ENCODE results near the gene NCR3LG1.

NCR3LG1 gene

DNA sequence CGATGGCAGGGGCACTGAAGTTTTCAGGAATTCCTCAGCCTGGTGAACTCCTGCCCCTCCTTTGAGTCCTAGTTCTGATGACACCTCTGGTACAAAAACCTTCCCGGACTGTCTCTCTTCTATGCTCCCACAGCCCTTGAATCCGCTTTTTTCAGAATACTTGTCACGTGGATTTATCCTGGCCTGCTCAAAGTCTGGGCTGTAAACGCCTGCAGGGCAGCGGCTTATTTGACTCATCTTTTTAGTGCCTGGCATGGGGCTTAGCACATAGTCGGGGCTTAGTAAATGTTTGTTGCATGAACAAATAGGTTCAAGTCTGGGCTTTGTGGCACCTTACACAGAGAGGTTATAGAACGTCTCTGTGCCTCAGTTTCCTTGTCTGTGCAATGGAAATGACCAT lies 50.2 kb downstream of the NCR3LG1 start:
- TF ChIP-seq, protein P1, sequence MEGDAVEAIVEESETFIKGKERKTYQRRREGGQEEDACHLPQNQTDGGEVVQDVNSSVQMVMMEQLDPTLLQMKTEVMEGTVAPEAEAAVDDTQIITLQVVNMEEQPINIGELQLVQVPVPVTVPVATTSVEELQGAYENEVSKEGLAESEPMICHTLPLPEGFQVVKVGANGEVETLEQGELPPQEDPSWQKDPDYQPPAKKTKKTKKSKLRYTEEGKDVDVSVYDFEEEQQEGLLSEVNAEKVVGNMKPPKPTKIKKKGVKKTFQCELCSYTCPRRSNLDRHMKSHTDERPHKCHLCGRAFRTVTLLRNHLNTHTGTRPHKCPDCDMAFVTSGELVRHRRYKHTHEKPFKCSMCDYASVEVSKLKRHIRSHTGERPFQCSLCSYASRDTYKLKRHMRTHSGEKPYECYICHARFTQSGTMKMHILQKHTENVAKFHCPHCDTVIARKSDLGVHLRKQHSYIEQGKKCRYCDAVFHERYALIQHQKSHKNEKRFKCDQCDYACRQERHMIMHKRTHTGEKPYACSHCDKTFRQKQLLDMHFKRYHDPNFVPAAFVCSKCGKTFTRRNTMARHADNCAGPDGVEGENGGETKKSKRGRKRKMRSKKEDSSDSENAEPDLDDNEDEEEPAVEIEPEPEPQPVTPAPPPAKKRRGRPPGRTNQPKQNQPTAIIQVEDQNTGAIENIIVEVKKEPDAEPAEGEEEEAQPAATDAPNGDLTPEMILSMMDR (IDR thresholded peaks at IDR 0.05; ENCODE audit: control extremely low read depth, extremely low read depth, low read depth, missing control alignments), result no peak
- no peak for DNase-seq (ENCODE audit: extremely low spot score)
- ChIA-PET POLR2A (no interaction called here), CTCF (interaction anchor here (1.9 to 8.4 kb wide), 3 partner anchors 13 to 103 kb away, joined by 5 to 51 read pairs (median 7); partner anchors contain the start of gene KCNJ11)

DNA sequence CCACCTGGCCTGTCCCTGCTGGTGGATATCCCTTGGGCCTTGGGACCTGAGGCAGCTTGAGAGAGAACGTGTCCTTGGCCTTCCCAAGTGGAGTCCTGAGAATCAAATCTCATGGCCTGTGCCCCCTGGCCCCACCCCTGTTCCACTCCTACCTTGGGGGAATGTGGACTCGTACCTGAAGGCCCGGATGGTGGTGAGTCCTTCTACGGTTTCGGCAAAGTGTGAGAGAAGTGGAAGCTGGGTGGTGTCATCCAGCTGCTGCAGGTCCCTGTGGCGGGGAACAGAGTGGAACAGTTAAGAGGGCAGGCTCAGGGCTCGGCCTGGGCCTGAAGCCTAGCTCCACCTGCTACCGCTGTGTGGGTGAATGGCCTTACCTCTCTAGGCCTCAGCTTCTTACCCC lies 50.9 kb downstream of the NCR3LG1 start:
- POLR2A ChIA-PET, result no interaction called here
- CTCF ChIA-PET, result interaction anchor here (1.8 to 8.4 kb wide), 2 partner anchors 19 to 101 kb away, joined by 8 to 51 read pairs; no protein-coding TSS in a partner anchor
- no peak for DNase-seq (ENCODE audit: extremely low spot score)
- TF ChIP-seq, protein P1 (IDR thresholded peaks at IDR 0.05; ENCODE audit: control extremely low read depth, extremely low read depth, low read depth, missing control alignments), result no peak

DNA sequence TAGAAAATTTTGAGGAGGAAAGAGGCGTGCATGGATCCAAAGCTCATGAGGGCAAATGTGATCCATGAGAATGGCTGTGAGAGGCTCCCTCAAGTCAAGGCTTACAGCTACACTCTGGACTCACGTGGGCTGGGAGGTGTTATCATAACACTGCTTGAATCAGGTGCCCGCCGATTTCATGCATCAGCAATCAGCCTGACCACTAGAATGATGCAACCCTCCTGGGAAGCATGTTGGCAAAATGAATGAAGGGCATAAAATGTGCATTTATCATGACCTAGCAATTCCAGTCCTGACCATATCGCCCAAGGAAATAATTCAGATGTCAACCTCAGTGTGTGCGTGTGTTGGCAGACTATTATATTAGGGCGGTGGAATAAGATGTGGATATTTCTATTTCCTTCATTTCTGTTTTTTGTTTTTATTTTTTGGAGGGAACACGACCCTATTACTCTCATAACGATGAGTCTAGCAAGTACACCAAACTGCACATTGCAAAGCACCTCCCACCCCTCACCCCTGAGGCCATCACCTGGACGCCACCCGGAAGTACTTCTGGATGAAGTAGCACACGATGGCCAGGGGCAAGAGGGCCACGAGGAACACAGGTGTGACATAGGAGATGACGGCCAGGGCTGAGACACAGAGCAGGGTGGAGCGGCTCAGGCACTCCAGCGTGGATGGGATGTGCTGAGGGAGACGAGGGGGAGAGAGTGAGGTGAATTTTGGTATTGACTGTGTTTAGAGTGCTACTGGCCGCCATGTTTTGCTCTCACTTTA lies 52.6 kb downstream of the NCR3LG1 start:
- DNase-seq (ENCODE audit: extremely low spot score), result no peak
- TF ChIP-seq, protein P1 (IDR thresholded peaks at IDR 0.05; ENCODE audit: control extremely low read depth, extremely low read depth, low read depth, missing control alignments), result no peak
- ChIA-PET POLR2A (no interaction called here), CTCF (interaction anchor here (1.8 to 8.4 kb wide), 2 partner anchors 21 to 100 kb away, joined by 8 to 51 read pairs; no protein-coding TSS in a partner anchor)

DNA sequence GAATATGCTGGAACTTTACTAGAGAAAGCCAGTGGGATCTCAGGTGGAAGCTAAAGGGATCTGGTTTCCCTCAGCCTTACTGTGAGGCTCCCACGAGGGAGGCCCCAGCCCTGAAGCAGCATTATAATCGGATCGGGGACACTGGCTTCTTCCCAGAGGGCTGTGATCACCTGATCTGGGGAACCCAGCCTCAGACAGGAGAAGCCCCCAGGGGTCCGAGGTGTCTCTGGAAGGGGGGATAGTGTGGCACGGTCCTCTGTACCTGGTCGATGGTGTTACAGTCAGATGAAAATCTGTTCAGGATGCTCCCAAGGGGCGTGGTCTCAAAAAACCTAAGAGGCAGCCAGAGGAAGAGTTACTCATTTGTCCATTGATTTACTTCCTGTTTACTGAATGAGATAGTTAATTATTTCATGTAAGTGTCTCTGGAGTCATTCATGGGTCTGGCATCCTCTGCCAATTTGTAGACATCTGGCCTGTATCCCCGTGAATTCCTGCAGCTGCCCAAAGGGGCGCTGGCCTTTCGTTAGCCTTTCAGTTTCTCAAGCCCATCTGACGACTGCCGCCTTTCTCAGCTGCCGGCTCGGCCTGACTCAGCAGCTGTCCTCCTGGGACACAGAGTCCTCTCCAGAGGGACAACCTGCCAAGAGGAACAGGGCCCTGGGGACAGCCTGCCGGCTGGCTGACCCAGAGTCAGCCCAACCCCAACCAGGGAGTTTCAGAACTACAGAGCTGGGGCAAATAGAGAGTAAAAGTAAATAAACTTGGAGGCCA lies 53.8 kb downstream of the NCR3LG1 start:
- TF ChIP-seq, protein P1 (IDR thresholded peaks at IDR 0.05; ENCODE audit: control extremely low read depth, extremely low read depth, low read depth, missing control alignments), result no peak
- ChIA-PET CTCF (interaction anchor here (1.4 kb wide), 1 partner anchor 13 kb away, joined by 3 read pairs; no protein-coding TSS in a partner anchor), POLR2A (no interaction called here)
- DNase-seq (ENCODE audit: extremely low spot score), result no peak

DNA sequence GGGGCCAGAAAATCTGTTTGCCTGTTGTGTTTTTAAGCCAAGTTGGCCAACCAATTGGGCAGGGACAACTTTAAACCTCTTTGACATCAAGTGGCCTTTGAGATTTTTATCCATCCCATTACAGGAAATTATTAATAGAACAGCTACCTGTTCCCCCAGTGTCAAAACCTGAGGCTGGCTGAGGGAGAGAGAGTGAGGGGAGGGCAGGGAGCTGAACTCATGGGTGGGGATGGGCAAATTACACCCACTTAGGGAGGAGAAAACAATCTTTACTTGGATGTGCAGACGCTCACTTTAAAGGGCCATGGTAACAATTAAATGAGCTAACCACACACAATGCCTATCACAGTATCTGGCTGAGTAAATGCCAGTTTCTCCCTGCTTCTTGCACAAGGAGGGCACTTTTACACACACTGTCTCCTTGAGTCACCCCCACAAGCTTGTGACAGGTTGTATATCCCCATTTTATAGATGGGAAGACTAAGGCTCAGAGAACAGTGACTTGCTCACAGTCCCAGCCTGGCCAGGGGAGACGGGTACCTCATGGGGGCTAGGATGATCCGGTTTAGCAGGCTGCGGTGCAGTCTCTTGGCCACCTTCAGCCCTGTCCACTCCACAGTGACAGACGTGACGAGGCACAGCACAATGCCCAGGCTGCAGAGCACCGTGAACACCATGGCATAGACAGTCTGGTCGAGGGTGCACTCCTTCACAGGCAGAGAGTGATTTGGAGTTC lies 54.6 kb downstream of the NCR3LG1 start:
- CTCF ChIA-PET, result interaction anchor here (1.4 kb wide), 1 partner anchor 12 kb away, joined by 3 read pairs; no protein-coding TSS in a partner anchor
- TF ChIP-seq, protein P1 (IDR thresholded peaks at IDR 0.05; ENCODE audit: control extremely low read depth, extremely low read depth, low read depth, missing control alignments), result no peak

DNA sequence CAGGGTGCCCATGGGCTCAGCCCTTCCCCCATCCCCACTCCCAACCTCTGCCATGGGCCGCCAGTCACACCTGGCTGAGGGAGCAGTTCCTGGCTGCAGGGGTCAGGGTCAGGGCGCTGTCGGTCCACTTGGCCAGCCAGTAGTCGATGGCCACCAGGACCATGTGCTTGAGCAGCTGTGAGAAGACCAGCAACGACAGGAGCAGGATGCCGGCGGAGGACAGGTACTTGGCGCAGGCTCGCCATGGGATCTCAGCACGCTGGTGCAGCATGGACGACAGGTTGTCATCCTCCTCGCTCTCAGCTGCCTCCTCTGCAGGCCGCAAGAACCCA lies 55.2 kb downstream of the NCR3LG1 start:
- TF ChIP-seq, protein P1 (IDR thresholded peaks at IDR 0.05; ENCODE audit: control extremely low read depth, extremely low read depth, low read depth, missing control alignments), result no peak
- no peak for DNase-seq (ENCODE audit: extremely low spot score)
- ChIA-PET CTCF (no interaction called here), POLR2A (no interaction called here)

More for the DNA sequence above, 54.6 kb downstream of the NCR3LG1 start:
- no peak for DNase-seq (ENCODE audit: extremely low spot score)
- POLR2A ChIA-PET, result no interaction called here

Measured in GM10248 (cell line).